HuH-7 (cell line): ENCODE data around the gene FXYD4.
A peak's percentile ranks its signal among the peaks of the same experiment; 100 is the strongest.

ENCODE experiments used
- DNase-seq: peaks from one replicate; pipeline ENCODE4 v3.0.0; 2011; ENCODE audit warnings: low spot score

The FXYD4 gene

DNA sequence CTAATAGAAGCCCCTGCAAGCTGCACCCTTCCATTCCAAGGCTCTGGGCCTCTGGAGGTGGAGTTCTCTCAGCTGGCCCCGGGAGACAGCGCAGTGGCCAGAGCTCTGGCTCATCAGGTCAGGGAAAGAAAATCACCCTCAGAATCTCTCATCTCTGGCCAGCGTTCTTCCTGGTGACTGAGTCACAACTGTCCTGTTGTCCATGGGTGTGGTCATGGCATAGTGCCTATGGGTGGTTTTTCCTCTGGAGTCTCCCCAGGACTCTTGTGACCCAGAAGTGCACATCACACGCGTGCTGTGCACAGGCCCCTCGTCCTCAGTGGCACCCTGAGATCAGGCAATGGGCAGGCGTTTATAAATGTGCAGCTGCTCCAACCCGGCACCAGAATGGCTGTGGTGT is 27.4 kb upstream of the FXYD4 start:
- no peak for DNase-seq

DNA sequence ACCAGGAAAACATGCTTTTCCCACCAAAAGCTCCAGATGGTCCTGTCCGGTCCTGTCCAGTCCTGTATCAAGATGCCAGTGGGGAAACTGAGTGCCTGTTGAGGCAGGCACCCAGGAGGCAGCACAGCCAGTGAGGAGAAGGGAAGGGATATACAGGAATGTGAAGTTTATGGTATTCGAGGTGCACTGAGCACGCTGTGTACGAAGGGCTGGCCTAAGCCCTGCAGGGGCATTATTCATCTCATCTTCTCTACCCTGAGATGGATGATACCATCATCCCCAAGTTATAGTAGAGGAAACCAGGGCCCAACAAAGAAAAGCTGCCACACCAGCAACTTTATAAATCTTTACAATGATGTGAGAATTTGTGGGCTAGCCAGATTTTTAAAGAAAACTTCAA is 23.4 kb upstream of the FXYD4 start:
- DNase-seq = no peak

DNA sequence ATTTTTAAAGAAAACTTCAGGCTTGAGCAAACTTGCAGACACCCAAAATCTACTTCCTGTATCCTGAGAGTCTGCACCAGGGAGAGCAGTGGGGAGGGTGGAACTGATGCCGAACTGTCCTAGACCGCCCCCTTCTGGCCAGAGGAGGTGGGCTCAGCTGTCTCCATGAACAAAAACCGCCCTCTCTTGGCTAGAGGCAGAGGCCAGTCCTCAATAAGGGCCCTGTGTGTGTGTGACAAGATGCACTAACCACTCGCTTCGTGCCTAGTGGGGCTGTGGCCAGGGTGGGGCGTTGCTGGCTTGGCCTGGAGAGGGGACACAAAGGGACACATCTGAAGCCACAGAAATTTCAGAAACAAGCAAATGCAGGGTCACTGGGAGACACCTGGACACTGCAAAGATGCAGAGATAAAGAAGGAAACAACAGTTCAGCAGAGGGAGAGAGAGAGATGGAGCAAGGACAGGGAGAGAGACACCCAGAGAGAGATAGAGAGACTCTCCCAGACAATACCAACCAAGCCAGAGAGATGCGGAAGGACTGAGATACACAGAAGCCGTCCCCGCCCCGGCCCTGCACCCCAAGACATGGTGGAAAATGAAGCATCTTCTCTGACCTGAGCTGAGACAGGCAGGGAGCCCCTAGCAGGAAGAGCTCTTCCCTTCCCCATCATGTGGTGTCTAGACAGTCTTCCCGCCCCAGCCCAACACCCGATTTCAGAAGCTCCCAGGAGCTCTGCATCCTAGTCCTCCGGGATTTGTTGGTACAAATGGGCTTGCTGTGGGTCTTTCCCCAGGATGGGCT is 22.7 kb upstream of the FXYD4 start:
- peak; percentile 84 for DNase-seq

DNA sequence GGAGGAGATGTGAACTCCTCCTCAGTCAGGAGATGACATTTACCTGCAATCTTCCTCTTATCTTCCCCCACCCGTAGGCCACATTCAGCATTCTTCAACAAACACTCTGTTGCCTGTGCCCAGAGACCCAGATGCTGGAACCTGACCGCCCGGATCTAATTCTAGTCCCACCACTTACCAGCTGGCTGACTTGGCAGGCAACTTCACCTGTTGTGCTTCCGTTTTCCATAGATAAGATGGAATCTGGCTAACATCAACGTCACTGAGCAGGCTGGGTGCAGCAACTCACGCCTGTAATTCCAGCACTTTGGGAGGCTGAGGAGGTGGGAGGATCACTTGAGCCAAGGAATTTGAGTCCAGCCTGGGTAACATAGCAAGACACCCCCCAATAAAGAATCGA is 21.3 kb upstream of the FXYD4 start:
- DNase-seq = no peak

DNA sequence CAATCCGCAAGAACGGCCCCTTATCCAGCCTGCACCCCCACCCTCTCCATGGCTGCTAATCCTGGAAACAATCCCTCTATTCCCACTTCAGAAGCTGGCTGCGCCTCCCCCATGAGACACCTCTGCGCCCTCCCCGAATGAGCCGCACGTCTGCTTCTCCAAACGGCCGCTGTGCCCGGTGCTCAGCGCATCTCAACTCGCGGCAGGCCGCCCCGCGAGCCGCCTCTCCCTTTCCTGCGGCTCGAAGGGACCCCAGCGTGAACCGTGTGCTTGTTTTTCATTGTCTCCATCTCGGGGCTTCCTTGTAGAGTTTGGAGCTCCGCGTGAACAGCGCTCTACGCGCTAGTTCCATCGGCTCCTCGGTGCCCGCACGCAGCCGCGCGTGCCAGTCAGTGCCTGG is 20.8 kb upstream of the FXYD4 start:
- no peak for DNase-seq

DNA sequence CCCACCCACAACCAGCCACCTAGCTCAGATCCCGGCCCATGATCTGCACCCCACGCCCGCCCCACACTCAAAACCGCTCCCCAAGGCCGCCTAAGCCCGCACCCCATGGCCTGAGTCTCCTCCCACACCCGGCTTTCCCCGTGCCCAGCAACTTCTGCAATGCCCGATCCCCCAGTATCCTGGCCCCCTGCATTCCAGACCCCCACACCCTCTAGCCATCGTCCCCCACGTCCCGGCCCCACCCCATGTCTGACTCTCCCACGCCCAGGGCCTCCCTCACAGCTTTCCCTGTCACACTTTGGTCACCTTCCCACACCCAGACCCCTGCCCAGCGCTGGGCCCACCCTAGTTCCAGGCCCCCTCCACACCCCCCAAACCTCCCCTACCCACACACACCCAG is 20.1 kb upstream of the FXYD4 start:
- DNase-seq = no peak

DNA sequence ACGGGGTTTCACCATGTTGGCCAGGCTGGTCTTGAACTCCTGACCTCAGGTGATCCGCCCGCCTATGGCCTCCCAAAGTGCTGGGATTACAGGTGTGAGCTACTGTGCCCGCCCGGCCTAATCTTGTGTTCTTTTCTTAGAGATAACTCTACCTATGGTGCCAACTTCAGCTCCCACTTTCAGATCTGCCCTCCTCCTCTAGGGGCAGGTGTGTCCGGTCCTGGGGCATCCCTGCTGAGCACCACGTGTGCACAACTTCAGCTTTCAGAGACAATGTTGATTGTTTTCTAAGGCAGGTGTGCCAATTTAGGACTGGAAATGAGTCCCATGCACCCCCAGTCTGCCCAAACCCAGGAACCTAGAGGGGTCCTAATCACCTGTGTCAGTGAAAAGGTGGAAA is 18.5 kb upstream of the FXYD4 start:
- DNase-seq = no peak

DNA sequence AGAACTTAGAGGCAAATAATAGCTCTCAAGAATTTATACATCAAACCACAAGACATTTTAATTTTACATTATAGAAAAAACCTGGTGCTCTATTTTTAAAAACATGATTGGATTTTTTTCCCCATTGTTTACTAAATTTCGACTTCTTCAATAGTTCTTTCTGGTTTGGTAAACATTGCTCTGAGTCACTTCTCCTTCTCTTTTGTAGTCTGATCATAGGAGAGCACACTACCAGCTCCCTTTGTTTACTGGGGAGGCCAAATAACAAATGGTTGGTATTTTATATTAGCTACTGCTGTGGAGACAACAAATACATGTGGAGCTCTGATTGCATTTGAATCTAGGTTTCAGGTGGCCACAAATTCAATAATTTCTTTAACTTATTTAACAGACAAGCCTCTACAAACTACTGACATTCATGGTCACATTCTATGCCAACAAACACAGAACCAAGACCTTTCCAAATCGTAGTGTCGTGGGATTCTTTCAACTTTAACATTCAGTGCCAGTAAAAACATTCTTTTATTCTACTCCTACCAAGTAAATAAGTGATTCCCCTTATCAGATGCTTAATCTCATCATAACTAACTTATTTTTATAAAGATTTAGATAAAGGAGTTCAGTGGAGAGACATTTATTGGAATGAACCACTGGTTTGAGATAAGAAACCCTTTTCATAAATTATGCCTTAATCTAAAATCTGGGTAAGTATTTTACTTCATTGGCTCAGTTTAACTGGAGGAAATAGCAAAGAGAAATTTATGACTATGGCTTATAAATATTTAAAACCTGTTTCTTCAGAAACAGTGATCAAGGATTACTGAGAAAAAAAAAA is 17.7 kb upstream of the FXYD4 start:
- DNase-seq = no peak

DNA sequence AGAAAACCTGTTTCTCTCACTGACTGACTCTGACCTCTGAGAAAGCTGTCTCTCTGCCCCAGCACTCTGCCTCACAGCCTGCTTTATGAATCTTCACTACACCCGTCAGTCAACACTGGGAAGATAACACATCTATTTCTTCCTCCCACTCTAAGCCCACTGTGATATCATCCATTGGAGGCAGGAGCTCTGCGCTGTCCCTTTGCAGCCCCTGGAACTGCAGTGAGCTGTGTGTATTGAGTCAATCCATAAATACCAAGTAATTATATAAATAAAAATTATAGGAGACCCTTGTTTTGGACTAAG is 17.2 kb upstream of the FXYD4 start:
- DNase-seq = no peak

DNA sequence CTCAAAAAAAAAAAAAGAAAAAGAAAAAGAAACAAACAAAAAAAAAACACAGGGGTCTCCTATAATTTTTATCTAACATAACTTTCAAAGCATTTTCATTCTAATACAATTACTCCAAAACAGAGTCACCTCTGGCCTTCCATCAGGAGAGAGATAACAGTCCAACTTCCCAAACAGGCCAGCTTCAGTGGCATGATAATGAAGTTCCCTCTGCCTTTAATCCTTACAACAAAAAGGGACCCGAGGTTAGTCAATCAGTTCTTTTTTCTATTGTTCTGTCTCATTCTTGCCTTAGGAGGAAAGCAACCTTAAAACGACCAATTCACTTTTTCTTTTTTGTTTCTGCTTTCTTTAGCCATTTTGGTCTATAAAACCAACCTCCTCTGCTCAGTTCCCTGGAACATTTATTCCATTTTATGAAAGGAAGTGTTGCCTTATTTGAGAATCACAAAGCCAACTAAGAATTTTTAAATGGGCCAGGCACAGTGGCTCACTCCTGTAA is 16.5 kb upstream of the FXYD4 start:
- DNase-seq = no peak

DNA sequence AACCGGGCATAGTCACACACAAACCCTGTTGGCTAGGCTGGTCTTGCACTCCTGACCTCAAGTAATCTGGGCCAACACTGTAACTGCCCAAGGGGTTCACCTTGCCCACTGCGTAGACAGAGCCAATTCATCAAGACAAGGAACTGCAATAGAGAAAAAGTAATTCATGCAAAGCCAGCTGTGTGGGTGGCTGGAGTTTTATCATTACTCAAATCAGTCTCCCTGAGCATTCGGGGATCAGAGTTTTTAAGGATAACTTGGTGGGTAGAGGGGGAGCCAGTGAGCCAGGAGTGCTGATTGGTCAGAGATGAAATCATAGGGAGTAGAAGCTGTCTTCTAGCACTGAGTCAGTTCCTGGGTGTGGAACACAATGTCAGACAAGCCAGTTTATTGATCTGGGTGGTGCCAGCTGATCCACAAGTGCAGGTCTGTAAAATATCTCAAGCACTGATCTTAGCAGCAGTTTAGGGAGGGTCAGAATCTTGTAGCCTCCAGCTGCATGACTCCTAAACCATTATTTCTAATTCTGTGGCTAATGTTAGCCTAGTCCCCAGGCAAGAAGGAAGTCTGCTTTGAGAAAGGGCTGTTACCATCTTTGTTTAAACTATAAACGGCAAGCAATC is 15.6 kb upstream of the FXYD4 start:
- DNase-seq = no peak

DNA sequence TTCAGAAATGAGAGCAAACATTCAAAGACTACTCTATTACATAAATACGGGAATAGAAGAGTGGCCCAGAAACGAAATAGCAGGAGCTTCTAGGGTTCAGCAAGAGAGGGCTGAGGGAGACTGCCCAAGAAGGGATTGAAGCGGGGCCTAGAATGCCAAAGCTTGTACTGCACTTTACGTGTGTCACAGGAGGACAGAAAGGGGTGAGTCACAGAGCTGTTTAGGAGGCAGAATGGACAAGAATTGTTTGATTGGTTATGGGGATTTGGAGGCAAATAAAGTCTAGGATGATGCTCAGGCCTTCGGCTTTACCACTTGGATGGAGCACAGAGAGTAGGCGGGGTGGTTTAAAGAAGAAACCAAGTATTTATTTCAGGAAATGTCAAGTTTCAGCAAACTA is 11.3 kb upstream of the FXYD4 start:
- DNase-seq = no peak

DNA sequence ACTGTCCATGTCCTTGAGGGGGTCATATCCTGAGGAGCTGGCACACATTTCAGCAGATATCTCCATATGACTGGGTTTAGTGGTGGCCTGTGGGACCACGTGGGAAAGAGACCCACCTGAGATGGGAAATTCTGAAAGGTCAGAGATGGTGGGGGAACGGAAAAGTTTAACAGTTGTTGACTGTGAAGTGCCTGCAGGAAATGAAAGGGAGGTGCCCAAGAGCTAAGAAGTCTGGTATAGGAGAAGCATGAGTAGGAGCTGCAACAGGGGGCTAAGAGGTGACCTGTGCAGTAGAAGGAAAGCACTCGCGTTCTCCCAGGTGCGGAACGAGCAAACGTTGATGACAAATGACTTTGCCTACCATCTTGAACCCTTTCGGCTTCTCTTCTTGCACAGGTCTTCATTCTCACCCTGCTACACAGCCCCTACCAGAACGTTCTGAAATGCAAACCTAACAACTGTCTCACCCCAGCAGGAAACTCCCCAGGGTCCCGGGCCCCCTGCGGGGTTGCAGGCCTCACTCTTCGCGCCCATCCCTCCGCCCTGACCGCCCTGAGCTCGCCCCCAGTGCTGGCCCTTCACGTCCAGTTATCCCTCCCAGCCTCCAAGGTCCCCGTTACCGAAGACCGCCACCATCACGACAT is 9.8 kb upstream of the FXYD4 start:
- DNase-seq = no peak

DNA sequence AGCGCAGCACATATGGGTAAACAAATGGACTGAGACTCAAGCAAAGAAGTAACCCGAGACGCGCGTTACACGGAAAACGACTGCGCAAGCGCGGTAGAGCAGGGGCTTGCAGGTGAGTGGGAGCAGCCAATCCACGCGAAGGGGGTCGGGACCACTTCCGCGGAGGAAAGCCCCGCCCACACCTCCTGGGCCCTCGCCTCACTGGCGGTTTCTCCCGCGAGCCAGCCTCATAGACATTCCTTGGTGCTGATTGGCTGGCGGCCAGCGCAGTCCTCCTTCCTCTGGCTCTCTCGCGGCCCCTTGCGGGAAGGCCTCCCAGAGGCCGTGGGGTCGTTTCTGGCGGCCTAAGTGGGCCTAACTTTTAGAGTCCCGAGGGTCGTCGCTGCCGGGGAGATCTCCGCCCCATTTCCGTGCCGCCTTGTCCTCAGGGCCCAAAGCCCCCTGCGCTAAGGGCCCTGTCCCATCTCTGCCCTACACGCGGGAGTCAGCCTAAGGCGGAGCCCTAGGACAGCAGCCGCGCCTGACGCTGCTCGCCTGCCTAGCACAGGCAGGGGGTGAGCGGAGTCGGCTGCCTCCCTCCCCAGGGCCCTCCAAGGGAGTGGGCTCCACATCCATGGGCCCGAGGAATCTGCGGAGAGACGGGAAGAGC is 9.1 kb upstream of the FXYD4 start:
- no peak for DNase-seq

DNA sequence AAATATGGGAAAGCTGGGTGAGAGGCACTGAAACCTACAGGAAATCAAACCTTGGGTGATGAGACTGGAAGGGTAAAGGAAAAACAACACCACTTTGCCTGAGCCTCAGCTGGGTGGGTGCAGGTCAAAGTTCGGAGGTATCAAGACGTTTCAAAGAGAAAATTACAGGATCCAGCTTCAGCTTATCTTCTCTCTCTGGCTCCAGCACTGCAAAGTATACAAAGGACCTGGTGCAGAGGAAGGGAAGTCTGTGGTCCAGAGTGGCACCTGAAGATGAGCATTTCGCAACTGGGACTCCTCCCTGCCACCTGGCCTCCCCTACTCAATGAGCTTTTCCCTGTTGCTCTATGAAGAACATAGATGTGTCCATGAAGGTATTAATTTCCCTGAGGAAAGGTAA is 6.4 kb upstream of the FXYD4 start:
- DNase-seq = no peak

DNA sequence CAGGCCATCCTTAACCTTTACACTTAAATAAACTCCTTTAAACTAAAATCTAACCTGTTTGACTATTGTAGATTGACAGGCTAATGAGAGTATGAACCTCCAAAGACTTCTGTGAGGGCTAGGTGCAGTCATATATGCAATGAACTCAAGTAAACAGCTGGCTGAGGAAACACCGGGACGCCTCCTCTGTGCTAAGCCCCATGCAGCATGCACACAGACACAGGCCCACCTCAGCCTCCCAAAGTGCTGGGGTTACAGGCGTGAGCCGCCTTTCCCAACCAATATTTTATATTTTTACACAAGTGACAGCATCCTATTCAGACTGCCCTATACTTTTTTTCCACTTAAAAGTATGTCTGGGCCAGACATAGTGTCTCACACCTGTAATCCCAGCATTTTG is 1.5 kb upstream of the FXYD4 start:
- DNase-seq = no peak

DNA sequence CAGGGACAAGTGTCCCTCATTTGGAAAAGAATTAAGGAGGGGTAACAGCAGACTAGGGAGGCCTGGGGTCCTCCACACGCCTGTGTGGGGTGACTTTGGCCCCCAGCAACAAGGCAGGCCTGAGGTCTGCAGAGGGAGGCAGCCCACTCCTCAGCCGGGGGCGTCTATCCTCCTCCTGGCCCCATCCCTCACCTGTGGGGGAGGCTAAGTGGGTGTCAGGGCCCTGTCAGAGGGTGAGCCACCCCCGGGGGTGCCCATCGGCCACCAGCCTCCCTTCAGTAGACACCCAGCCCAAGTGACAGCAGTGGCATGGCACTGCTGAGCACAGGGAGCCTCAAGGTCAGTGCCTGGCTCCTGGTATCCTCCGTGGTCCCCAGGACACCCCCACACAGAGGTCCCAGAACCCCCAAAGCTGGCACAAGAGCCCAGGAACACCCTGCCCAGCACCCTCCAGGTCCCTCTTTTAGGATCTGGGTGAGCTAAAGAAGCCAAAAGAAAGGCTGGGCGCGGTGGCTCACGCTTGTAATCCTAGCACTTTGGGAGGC is 693 bp upstream of the FXYD4 start:
- DNase-seq = no peak

DNA sequence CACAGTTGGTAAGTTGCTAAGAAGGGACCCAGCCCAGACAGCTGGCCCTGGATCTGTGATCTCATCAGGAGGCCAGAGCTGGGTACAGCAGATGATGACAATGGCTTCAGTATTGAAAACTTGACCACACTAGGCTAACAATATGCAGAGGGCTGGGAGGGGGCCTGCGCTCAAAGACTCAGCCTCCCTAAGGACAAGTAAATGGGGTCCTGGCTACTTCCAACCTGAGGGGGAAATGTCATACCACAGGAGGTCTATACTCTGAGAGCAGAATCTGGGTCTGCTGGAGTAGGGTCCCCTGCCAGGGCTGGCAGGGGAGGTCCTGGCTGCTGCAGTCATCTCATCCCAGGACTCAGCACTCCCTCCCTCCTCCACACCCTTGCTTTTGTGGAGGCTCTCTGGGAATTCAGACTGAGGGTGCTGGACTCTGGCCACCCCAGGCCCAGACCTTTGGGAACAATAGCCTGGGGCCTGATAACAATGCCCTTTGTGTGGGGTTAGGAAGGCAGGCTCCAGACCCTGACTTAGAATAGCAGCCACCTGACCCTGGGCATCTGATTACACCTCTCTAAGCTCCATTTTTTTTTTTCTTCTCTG is 1.4 kb downstream of the FXYD4 start:
- DNase-seq = no peak

DNA sequence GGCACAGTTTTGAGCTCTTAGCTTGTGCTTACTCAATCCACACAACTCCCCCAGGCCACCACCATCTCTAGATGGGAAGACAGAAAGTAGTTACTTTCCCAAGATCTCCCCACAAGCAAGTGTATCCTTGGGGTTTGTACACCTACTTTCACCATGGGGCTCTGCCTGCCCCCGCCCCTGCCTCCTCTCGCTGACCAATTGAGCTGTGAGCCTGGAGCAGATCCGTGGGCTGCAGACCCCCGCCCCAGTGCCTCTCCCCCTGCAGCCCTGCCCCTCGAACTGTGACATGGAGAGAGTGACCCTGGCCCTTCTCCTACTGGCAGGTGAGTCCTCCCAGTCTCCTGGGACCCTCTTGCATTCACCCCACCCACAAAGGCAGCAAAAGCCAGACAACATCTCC is 2.0 kb downstream of the FXYD4 start:
- no peak for DNase-seq

DNA sequence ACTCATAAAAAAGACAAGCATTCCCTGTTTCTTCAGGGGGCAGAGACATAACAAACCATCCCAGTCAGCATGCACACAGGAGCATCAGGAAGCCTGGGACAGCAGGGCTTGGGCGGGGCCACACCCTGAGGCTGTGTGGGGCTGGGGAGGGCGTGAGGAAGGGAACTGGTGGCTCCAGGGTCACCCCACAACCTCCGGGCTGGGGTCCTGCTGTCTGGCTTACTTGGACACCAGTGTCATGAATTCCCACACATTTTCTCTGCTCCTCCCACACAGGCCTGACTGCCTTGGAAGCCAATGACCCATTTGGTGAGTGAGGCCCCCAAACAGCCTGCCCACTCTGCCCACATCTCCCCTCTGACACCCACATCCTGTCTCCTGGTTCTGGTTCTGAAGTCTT is 2.8 kb downstream of the FXYD4 start:
- no peak for DNase-seq

DNA sequence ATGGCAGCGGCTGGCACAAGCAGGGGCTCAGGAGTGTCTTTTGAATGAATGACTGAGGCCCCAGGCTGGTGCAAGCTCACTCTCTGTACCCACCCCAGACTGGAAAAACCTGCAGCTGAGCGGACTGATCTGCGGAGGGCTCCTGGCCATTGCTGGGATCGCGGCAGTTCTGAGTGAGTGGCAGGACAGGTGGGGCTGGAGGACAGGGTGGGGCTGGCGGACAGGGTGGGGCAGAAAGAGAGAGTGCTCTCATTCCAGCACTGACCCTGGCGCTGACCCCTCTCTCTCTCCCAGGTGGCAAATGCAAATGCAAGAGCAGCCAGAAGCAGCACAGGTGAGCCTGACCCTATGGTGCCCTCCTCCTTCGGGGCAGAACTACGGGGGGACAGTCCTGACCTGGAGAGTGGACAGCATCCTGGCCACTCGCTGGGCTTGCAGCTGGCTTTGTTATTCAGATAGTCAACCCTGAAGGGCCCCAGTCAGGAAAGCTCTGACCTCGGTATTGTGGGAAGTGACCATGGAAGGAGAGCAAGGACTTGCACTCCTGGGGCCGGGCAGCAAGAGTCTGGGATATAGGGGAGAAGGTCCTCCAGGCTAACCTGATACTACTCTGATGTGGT is 4.1 kb downstream of the FXYD4 start:
- no peak for DNase-seq
